T-helper 2 cell treated with Interferon-gamma antibody and Interleukin-4, amounts not matched to agents 5 μg/mL and 100 μg/mL, for 36 hours (primary cell): ENCODE results near the gene ISG15.
A peak's percentile ranks its signal among the peaks of the same experiment; 100 is the strongest.
"Not testable (repeated sequence)": the region's sequence is repeated elsewhere in the genome, so short reads cannot be mapped to it uniquely, and the experiment has no call there.

Source experiments
- DNase-seq: peaks from one replicate; pipeline ENCODE4 v3.0.0; 2021; ENCODE audit warnings: low spot score
- H3K27ac Mint-ChIP-seq: one replicate; pipeline ENCODE4 v1.8.0; 2021; ENCODE audit warnings: mild to moderate bottlenecking, mixed read lengths
- H3K27me3 Mint-ChIP-seq: one replicate; pipeline ENCODE4 v1.8.0; 2021; ENCODE audit warnings: low read depth, mixed read lengths
- H3K36me3 Mint-ChIP-seq: one replicate; pipeline ENCODE4 v1.8.0; 2021; ENCODE audit warnings: low read depth, mixed read lengths
- H3K4me1 Mint-ChIP-seq: one replicate; pipeline ENCODE4 v1.8.0; 2021; ENCODE audit warnings: low read depth, mixed read lengths
- H3K4me3 Mint-ChIP-seq: one replicate; pipeline ENCODE4 v1.8.0; 2022; ENCODE audit warnings: mild to moderate bottlenecking, moderate library complexity, mixed read lengths
- H3K9me3 Mint-ChIP-seq: one replicate; pipeline ENCODE4 v1.8.0; 2021; ENCODE audit warnings: mixed read lengths

The ISG15 gene

DNA sequence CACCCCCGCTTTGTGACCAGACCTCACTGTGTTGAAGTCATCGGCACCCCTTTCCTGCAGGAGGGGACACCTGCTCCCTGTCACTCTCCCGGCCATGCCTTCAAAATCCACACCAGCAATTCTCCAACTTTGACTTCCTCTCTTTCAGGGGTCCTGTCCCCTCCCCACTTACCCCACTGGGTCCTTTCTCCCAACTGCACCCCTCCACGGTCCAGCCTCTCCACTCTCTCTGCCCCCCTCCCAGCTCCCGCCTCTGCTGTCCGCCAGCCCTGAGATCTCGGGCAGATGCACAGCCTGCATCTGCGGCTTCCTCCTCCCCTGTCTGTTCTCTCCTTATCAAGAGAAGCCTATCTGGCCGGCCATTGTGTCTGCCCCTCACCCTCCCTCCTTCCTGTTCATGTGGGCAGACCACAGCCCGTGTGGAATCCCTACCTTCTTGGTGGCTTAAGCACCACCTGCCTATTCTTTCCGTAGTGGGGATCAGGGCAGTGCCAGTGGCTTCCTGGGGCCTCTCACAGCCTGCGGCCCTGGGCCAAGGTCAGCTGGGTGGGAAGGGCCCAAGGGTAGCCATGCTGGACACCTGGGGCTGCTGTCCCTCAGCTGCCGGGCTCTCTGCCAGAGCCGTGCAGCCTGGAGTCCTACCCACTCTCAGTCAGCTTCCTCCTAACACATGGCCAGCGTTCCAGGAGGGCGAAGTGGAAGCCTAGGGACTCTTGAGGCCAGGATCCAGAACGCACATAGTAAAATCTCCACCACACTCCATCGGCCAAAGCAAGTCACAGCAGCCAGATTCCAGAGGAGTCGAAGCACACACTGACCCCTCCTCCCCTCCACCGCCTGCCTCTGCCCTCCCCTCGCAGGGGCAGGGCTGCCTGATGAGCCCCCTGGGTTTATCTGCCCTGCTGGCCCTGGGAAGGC is 8.3 kb upstream of the ISG15 start:
- Mint-ChIP-seq H3K36me3 (no peaks in the 10 kb centered on the region), H3K9me3 (no peaks in the 10 kb centered on the region), H3K27me3 (peaks cover 35% of the 10 kb centered on the region), H3K4me3 (peak overlapping the region; percentile 28), H3K4me1 (peaks cover 12% of the 10 kb centered on the region), H3K27ac (no peak overlapping the region)
- DNase-seq, result no peak

DNA sequence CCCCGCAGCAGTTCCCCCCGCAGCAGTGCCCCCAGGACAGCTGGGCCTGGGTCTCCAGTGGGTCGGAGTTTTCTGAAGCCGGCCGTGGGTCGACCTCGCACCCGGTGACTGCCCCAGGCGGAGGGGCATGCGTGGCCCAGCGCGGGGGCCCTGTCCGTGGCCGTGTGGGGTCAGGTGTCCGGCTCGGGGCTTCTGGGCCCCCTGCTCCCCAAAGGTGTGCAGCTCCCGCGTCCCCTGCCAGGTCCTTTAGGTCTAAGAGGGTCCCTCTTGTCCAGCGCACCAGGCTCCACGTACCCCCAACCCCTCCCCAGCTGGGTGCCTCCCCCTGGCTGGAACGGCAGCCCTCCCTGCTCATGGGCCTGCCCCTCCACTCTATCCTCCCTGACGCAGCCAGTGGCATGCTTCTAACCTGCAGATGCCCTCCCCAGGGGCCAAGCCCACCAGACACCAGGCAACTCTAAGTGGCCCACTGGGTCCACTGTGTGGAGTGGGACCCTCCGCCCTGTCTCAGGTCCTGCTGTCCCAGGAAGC is 7.5 kb upstream of the ISG15 start:
- no peaks in the 10 kb centered on the region for H3K36me3 Mint-ChIP-seq
- peaks cover 33% of the 10 kb centered on the region for H3K27me3 Mint-ChIP-seq
- no peaks in the 10 kb centered on the region for H3K9me3 Mint-ChIP-seq
- H3K4me3 Mint-ChIP-seq, result no peak overlapping the region
- DNase-seq, result no peak
- no peak overlapping the region for H3K27ac Mint-ChIP-seq
- peaks cover 10% of the 10 kb centered on the region for H3K4me1 Mint-ChIP-seq

DNA sequence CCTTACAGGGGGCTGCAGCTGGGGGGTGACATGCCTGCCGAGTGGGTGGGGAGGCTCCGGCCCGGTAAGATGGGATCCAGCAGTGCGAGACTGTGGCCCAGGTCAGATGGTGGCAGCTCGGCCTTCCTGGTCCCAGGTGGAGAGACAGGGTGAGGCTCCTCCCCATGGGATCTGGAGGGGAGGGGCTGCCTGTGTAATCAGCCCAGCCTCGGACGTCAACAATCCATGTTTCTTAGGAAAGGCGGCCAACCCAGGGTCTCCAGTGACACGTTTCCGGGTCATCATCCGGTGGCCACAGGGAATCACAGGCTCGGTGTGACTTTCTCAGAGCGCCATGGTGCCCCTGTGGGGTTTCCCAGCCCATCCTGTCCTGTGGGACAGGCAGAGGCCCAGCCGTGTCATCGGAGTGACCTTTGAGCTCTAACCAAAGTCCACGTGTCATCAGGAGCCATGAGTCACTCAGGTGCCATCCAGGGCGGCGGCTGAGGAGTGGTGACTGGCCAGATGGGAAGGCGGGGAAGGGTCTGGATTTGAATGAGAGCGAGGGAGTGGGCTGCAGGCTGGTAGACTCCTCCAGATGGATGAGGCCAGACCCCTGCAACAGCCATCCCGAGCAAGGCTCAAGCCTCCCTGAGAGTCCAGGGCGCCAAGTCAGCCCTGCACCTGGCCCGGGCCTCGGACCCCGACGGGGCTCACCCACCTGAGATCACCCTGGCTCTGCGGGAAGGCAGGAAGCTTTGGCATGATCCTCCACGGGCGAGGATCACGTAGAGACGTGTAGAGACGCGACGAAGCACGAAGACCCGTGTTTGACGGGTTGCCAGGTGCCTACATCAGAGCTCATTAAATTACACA is 6.8 kb upstream of the ISG15 start:
- Mint-ChIP-seq H3K9me3 (no peaks in the 10 kb centered on the region), H3K4me1 (peaks cover 10% of the 10 kb centered on the region), H3K36me3 (no peaks in the 10 kb centered on the region), H3K27me3 (peaks cover 33% of the 10 kb centered on the region), H3K4me3 (no peak overlapping the region), H3K27ac (no peak overlapping the region)
- DNase-seq, result no peak

DNA sequence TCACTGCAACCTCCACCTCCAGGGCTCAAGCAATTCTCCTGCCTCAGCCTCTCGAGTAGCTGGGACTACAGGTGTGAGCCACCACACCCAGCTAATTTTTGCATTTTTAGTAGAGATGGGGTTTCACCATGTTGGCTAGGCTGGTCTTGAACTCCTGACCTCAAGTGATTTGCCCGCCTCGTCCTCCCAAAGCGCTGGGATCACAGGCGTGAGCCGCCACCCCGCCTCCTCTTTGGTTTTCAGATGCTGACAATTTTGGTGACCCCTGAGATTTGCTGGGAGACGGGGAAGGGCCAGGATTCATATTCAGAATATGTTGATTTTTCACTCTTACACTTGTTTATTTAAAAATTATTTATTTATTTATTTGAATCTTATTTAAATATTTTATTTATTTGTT is 3.2 kb upstream of the ISG15 start:
- not testable (repeated sequence) for H3K4me3 Mint-ChIP-seq, H3K36me3 Mint-ChIP-seq, H3K9me3 Mint-ChIP-seq, H3K4me1 Mint-ChIP-seq, DNase-seq, H3K27ac Mint-ChIP-seq
- peaks cover 13% of the 10 kb centered on the region for H3K27me3 Mint-ChIP-seq

DNA sequence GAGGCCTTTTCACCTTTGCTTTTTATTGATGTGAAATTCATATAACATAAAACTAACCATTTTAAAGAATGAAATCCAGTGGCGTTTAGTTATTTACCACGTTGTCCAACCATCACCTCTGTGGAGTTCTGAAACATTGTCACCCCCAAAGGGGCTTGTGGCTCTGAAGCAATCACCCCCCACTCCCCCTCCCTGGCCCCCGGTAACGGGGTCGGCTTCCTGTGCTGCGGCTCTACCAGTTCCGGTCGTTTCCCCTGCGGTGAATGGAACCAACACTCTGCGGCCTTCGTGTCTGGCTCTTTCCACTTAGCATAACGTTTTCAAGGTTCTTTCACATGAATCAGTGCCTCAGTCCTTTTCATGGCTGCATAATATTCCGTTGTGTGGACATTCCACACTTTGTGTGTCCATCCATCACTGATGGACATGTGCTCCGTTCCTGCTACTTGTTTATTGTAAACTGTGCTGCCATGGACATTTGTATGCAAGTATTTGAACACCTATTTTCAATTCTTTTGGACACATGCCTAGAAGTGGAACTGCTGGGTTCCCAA is 1.8 kb upstream of the ISG15 start:
- peaks cover 10% of the 10 kb centered on the region for H3K27me3 Mint-ChIP-seq
- H3K4me1 Mint-ChIP-seq, result peaks cover 4% of the 10 kb centered on the region
- H3K4me3 Mint-ChIP-seq, result no peak overlapping the region
- DNase-seq, result no peak
- H3K27ac Mint-ChIP-seq, result no peak overlapping the region
- H3K9me3 Mint-ChIP-seq, result no peaks in the 10 kb centered on the region
- H3K36me3 Mint-ChIP-seq, result peaks cover 9% of the 10 kb centered on the region

DNA sequence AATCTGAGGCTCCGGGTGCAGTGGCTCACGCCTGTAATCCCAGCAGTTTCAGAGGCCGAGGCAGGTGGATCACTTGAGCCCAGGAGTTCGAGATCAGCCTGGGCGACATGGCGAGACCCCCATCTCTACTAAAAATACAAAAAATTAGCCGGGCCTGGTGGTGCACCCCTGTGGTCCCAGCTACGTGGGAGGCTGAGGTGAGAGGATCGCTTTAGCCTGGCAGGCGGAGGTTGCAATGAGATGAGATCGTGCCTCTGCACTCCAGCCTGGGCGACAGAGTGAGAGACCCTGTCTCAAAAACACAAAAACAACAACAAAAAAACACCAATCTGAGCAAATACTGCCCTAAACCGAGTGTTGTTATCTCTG is 577 bp upstream of the ISG15 start:
- H3K4me3 Mint-ChIP-seq, result peak overlapping the region; percentile 97
- H3K27ac Mint-ChIP-seq, result peak overlapping the region; percentile 96
- H3K9me3 Mint-ChIP-seq, DNase-seq, H3K27me3 Mint-ChIP-seq: not testable (repeated sequence)
- peaks cover 10% of the 10 kb centered on the region for H3K4me1 Mint-ChIP-seq
- H3K36me3 Mint-ChIP-seq, result peaks cover 14% of the 10 kb centered on the region

- Mint-ChIP-seq H3K27ac (peak overlapping the region; percentile 96), H3K4me3 (peak overlapping the region; percentile 97), H3K9me3 (no peaks in the 10 kb centered on the region), H3K36me3 (peaks cover 14% of the 10 kb centered on the region), H3K4me1 (peaks cover 10% of the 10 kb centered on the region), H3K27me3 (peaks cover under 1% of the 10 kb centered on the region)
- no peak for DNase-seq
Observed at GRCh38 chr1:1013922-1014648, 788 bp downstream of the ISG15 start.

DNA sequence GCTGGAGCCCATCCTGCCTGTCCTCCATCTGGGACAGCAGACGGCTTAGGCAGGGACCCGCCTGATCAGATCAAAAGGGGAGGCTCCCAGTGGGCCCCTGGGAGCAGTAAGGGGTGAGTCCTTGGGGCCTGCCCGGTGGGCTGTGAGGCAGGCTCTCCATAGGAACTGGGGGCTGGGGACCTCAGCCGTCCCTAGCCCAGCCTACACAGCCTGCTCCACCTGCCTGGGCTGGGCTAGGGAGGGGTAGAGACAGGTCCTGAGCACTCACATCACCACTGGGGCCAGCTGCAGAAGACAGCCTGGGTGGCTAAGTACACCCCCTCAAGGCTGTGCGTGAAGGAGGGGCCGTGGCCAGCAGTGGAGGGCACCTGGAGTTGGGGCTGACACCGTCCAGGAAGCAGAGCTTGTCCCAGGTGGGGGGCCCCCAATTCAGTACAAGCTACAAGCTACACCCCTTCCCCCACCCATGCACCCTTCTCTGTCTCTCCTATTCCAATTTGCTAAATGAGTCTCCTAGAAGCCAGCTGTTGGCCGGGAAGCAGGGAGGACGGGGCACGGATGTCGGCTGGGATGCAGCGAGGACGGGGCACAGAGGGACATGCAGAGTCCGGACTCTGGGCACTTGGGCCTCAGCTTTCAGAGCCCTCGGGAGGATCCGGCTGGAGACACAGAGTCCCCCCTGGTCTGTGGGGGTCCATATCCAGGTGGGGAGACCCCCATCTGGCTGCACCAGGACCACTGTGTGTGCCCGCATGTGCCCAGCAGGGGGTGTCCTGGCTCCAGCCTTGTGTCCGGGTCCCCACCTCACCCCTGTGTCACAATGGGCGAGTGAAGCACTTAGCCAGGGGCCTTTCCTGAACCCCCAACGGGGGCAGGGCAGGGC is 1.7 kb downstream of the ISG15 start:
- Mint-ChIP-seq H3K4me1 (peaks cover 10% of the 10 kb centered on the region), H3K27me3 (no peaks in the 10 kb centered on the region), H3K9me3 (no peaks in the 10 kb centered on the region), H3K27ac (peak overlapping the region; percentile 76), H3K4me3 (peak overlapping the region; percentile 97), H3K36me3 (peaks cover 14% of the 10 kb centered on the region)
- DNase-seq, result no peak

GRCh38 chr1:1017397-1018320 is 4.4 kb downstream of the ISG15 start:
- Mint-ChIP-seq H3K4me3 (peak overlapping the region; percentile 70), H3K36me3 (peaks cover 14% of the 10 kb centered on the region), H3K27ac (peak overlapping the region; percentile 69), H3K27me3 (peaks cover 10% of the 10 kb centered on the region), H3K4me1 (peaks cover 10% of the 10 kb centered on the region)
- not testable (repeated sequence) for DNase-seq, H3K9me3 Mint-ChIP-seq

GRCh38 chr1:1018321-1018685 is 5.0 kb downstream of the ISG15 start:
- DNase-seq, H3K27ac Mint-ChIP-seq, H3K9me3 Mint-ChIP-seq, H3K4me3 Mint-ChIP-seq: not testable (repeated sequence)
- H3K27me3 Mint-ChIP-seq, result peaks cover 15% of the 10 kb centered on the region
- peaks cover 10% of the 10 kb centered on the region for H3K4me1 Mint-ChIP-seq
- peaks cover 12% of the 10 kb centered on the region for H3K36me3 Mint-ChIP-seq

GRCh38 chr1:1019122-1019999 is 6.1 kb downstream of the ISG15 start:
- Mint-ChIP-seq H3K4me3 (peak overlapping the region; percentile 69), H3K27me3 (peaks cover 15% of the 10 kb centered on the region), H3K9me3 (no peaks in the 10 kb centered on the region), H3K4me1 (peaks cover 6% of the 10 kb centered on the region), H3K27ac (no peak overlapping the region), H3K36me3 (peaks cover 8% of the 10 kb centered on the region)
- DNase-seq, result peak; percentile 78
